Prostate gland (tissue), 2 donors: ENCODE results near the gene PAX6. TPM values are rescaled to one million over a fixed set of nuclear protein-coding genes. Genes with fewer than 3 reads are reported as not detected.

Source experiments
- DNase-seq: peaks from one replicate; pipeline ENCODE4 v3.0.0-alpha.2; 2019; ENCODE audit warnings: low spot score
- H3K27ac ChIP-seq, 2 donors: fragments of 200-600 bp; sonication (generic); 2 replicates each; pipeline ENCODE4 v1.5.1; 2017 to 2019
- H3K27me3 ChIP-seq: fragments of 200-600 bp; sonication (generic); replicated peaks from 2 replicates; pipeline ENCODE4 v1.5.1; 2019; ENCODE audit not compliant: insufficient read depth
- H3K36me3 ChIP-seq, 2 donors: fragments of 200-600 bp; sonication (generic); 1 replicate in 1 of 2; 2 replicates in 1 of 2; pipeline versions ENCODE4 v1.5.1 to v1.8.1; 2017 to 2019
- H3K4me1 ChIP-seq: fragments of 200-600 bp; sonication (generic); replicated peaks from 2 replicates; pipeline ENCODE4 v1.5.1; 2019
- H3K4me3 ChIP-seq, 2 donors: fragments of 200-600 bp; sonication (generic); 2 replicates each; pipeline ENCODE4 v1.5.1; 2017 to 2019
- H3K9me3 ChIP-seq: fragments of 200-600 bp; sonication (generic); 2 replicates; pipeline ENCODE4 v1.5.1; 2017
- CTCF ChIP-seq, 4 experiments: fragments of 200-600 bp in 2 of 4; fragments of 450-650 bp in 2 of 4; sonication (generic) in 2 of 4; IDR thresholded peaks; 1 replicate in 3 of 4; 2 replicates in 1 of 4; pipeline ENCODE4 v1.5.1; 2016 to 2019; ENCODE audit warnings: antibody characterized with exemption in 4 of 4, mild to moderate bottlenecking in 2 of 4, moderate library complexity in 2 of 4
- POLR2A ChIP-seq: fragments of 450-650 bp; IDR thresholded peaks from one replicate; pipeline ENCODE4 v1.6.1; 2016; ENCODE audit warnings: antibody characterized with exemption, mild to moderate bottlenecking
- POLR2AphosphoS5 ChIP-seq: sonication (generic); formaldehyde crosslinking; IDR thresholded peaks from one replicate; pipeline ENCODE4 v1.6.1; 2017; ENCODE audit warnings: antibody characterized with exemption
- WGBS: methylation state at CpG from one replicate; pipeline ENCODE4 v1.1.5; 2018; 5-methylcytosine and 5-hydroxymethylcytosine counted together
- intact Hi-C: fragments of 100-400 bp; cut with DNase I; formaldehyde crosslinking; loops from one replicate; pipeline ENCODE4 v1.14.2; 2022
- total RNA-seq, 2 donors: library from RNA; depleted of rRNA; stranded (reverse); fragments of >200 nt; gene quantifications; one replicate each; pipeline ENCODE4 v1.1.0, GENCODE V29; 2016

Gene PAX6
- total RNA-seq, 2 donors from 2014 or later: 0.80 TPM; not detected in 1

GRCh38 chr11:31822927-31823643, 12.0 kb upstream of the PAX6 start:
- Histone ChIP-seq H3K27me3 (peaks cover 75% of the 10 kb centered on the region), H3K4me1 (no peaks in the 10 kb centered on the region), H3K4me3 (no peak overlapping the region), H3K27ac (no peak overlapping the region), H3K9me3 (no peaks in the 10 kb centered on the region), H3K36me3 (no peaks in the 10 kb centered on the region)
- intact Hi-C loops: no loop called here
- 47% methylated on average over 14 of the region's 14 CpGs for WGBS
- no peak for DNase-seq
- no peak for TF ChIP-seq POLR2A

- Histone ChIP-seq H3K36me3 (no peaks in the 10 kb centered on the region), H3K4me3 (no peak overlapping the region), H3K9me3 (no peaks in the 10 kb centered on the region), H3K4me1 (no peaks in the 10 kb centered on the region), H3K27ac (no peak overlapping the region), H3K27me3 (peaks cover 75% of the 10 kb centered on the region)
- WGBS: 37% methylated on average over 17 of the region's 17 CpGs
- intact Hi-C loops: no loop called here
- no peak for TF ChIP-seq CTCF (IDR thresholded peaks at IDR 0.05)
- no peak for TF ChIP-seq POLR2A
- TF ChIP-seq POLR2AphosphoS5: no peak
- no peak for DNase-seq
Measured at GRCh38 chr11:31822175-31822926, 11.2 kb upstream of the PAX6 start.

GRCh38 chr11:31821766-31822165, 10.6 kb upstream of the PAX6 start:
- H3K4me3 ChIP-seq: no peak overlapping the region
- no peaks in the 10 kb centered on the region for H3K36me3 ChIP-seq
- H3K9me3 ChIP-seq: no peaks in the 10 kb centered on the region
- WGBS: 14% methylated on average over 8 of the region's 8 CpGs
- H3K27me3 ChIP-seq: peaks cover 75% of the 10 kb centered on the region
- intact Hi-C loops: no loop called here
- no peak for TF ChIP-seq CTCF (IDR thresholded peaks at IDR 0.05)
- TF ChIP-seq POLR2A: no peak
- TF ChIP-seq POLR2AphosphoS5: no peak
- H3K4me1 ChIP-seq: no peaks in the 10 kb centered on the region
- H3K27ac ChIP-seq: no peak overlapping the region
- DNase-seq: no peak

- H3K27me3 ChIP-seq: peaks cover 78% of the 10 kb centered on the region
- no peaks in the 10 kb centered on the region for H3K9me3 ChIP-seq
- no peaks in the 10 kb centered on the region for H3K36me3 ChIP-seq
- WGBS: 14% methylated on average over 5 of the region's 5 CpGs
- H3K4me1 ChIP-seq: no peaks in the 10 kb centered on the region
- no peak overlapping the region for H3K27ac ChIP-seq
- TF ChIP-seq POLR2A (no peak), POLR2AphosphoS5 (no peak), CTCF (IDR thresholded peaks at IDR 0.05) (no peak)
- no peak overlapping the region for H3K4me3 ChIP-seq
- intact Hi-C loops: no loop called here
- no peak for DNase-seq
Measured at GRCh38 chr11:31821235-31821764, 10.2 kb upstream of the PAX6 start.

- no peaks in the 10 kb centered on the region for H3K36me3 ChIP-seq
- H3K4me1 ChIP-seq: no peaks in the 10 kb centered on the region
- no peak for DNase-seq
- intact Hi-C loops: no loop called here
- H3K27me3 ChIP-seq: peaks cover 75% of the 10 kb centered on the region
- H3K4me3 ChIP-seq: no peak overlapping the region
- no peak overlapping the region for H3K27ac ChIP-seq
- H3K9me3 ChIP-seq: no peaks in the 10 kb centered on the region
- 11% methylated on average over 15 of the region's 15 CpGs for WGBS
- TF ChIP-seq POLR2A (no peak), CTCF (IDR thresholded peaks at IDR 0.05) (no peak), POLR2AphosphoS5 (no peak)
Measured at GRCh38 chr11:31820438-31820818, 9.3 kb upstream of the PAX6 start.
